NK-92 treated with Interleukin-12 subunit alpha and Interleukin-12 subunit beta, amount 100 ng/mL, for 24 hours (cell line): ENCODE results near the gene CHN1.

ENCODE experiments used
- DNase-seq: peaks from one replicate; lab custom pipeline; 2025; lab: John Stamatoyannopoulos, UW

Gene CHN1

GRCh38 chr2:175004980-175005732 lies at the start of gene CHN1:
Gene CHN1, minus strand, starts transcription at chr2:175005381. Its CDS starts 469 bp downstream, at chr2:175004912.
- no peak for DNase-seq

GRCh38 chr2:175054340-175054739 lies 49.2 kb upstream of the CHN1 start:
- no peak for DNase-seq

- no peak for DNase-seq
These were observed 44.5 kb upstream of the CHN1 start for GRCh38 chr2:175049661-175050060.

- DNase-seq = no peak
These were observed 43.1 kb upstream of the CHN1 start for GRCh38 chr2:175048275-175048674.

GRCh38 chr2:175039490-175039889 lies 34.3 kb upstream of the CHN1 start:
- no peak for DNase-seq

- DNase-seq = no peak
These were observed 33.9 kb upstream of the CHN1 start for GRCh38 chr2:175039031-175039430.

GRCh38 chr2:175037941-175038340 lies 32.8 kb upstream of the CHN1 start:
- no peak for DNase-seq

GRCh38 chr2:175036582-175037018 lies 31.4 kb upstream of the CHN1 start:
- DNase-seq = no peak

GRCh38 chr2:175035806-175036205 lies 30.6 kb upstream of the CHN1 start:
- no peak for DNase-seq

GRCh38 chr2:175034716-175035115 lies 29.5 kb upstream of the CHN1 start:
- DNase-seq = no peak

GRCh38 chr2:175030380-175031271 lies 25.4 kb upstream of the CHN1 start:
- no peak for DNase-seq

- no peak for DNase-seq
These were observed 22.6 kb upstream of the CHN1 start for GRCh38 chr2:175027755-175028154.

- no peak for DNase-seq
These were observed 21.2 kb upstream of the CHN1 start for GRCh38 chr2:175026385-175026784.

GRCh38 chr2:175025946-175026345 lies 20.8 kb upstream of the CHN1 start:
- DNase-seq = no peak

- no peak for DNase-seq
These were observed 20.1 kb upstream of the CHN1 start for GRCh38 chr2:175025233-175025632.

GRCh38 chr2:175022923-175023322 lies 17.7 kb upstream of the CHN1 start:
- no peak for DNase-seq

GRCh38 chr2:175019566-175020327 lies 14.6 kb upstream of the CHN1 start:
- DNase-seq = no peak

- no peak for DNase-seq
These were observed 12.6 kb upstream of the CHN1 start for GRCh38 chr2:175017618-175018414.

GRCh38 chr2:175015340-175015739 lies 10.2 kb upstream of the CHN1 start:
- DNase-seq = no peak

GRCh38 chr2:175012516-175012915 lies 7.3 kb upstream of the CHN1 start:
- DNase-seq = no peak

GRCh38 chr2:175011505-175011904 lies 6.3 kb upstream of the CHN1 start:
- no peak for DNase-seq

- DNase-seq = no peak
These were observed 5.7 kb upstream of the CHN1 start for GRCh38 chr2:175010848-175011254.
